Astrocyte of the cerebellum (primary cell): ENCODE measurements around the gene LUC7L3.

Experiments used
- DNase-seq: peaks from one replicate; pipeline ENCODE4 v3.0.0-alpha.2; 2011; ENCODE audit warnings: low read depth
- H3K4me3 ChIP-seq: 2 replicates; pipeline ENCODE4 v1.5.1; 2011; ENCODE audit warnings: mild to moderate bottlenecking, low read depth, low read length, moderate library complexity
- CTCF ChIP-seq: IDR thresholded peaks from 2 replicates; pipeline ENCODE4 v1.5.1; 2012; ENCODE audit warnings: low read length, low read depth, moderate library complexity, mild to moderate bottlenecking; ENCODE audit errors: missing control alignments
- in situ Hi-C: cut with HindIII; loops from 2 replicates; pipeline ENCODE4 v1.10.0; 2017; ENCODE audit warnings: low sequenced_read_pairs

LUC7L3 gene

DNA sequence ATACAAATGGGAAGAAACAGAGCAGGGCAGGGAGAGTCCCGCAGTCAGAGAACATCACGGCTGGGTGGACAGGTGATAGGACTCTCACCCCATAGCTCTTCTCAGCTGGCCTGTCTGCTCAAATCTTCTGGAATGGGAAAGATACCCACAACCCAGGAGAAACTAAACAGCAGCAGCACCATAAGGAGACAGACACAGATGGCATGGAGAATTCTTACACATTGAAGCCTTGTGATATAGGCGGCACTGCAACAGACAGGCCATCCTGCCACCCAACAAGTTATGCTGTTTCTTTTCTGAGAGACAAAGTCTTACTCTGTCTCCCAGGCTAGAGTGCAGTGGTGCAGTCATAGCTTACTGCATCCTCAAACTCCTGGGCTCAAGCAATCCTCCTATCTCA, 56.5 kb downstream of the LUC7L3 start:
- no peak for DNase-seq
- in situ Hi-C loops, result no loop called here

DNA sequence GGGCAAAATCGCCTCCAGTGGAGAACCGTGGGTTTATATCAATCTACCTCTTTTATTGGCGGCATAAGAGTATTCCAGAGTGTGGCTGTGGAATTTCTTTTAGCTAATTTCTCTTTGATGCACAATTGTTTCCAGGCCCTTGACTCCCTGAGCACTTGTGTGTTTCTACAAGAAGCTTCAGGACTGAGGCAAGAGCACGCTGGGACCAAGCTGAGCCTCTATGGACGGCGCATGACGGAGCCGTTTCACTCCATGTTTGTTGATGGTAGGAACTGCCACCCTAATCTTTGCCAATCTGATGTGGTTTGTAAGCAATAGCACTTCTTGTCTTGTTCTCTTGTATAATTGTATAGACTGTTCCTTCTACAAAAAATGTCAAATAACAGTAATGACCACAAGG, 59.1 kb downstream of the LUC7L3 start:
- DNase-seq, result no peak
- no peak overlapping the region for H3K4me3 ChIP-seq
- no peak for TF ChIP-seq CTCF
- in situ Hi-C loops, result no loop called here

More for the DNA sequence above, 56.5 kb downstream of the LUC7L3 start:
- H3K4me3 ChIP-seq, result no peak overlapping the region
- no peak for TF ChIP-seq CTCF

DNA sequence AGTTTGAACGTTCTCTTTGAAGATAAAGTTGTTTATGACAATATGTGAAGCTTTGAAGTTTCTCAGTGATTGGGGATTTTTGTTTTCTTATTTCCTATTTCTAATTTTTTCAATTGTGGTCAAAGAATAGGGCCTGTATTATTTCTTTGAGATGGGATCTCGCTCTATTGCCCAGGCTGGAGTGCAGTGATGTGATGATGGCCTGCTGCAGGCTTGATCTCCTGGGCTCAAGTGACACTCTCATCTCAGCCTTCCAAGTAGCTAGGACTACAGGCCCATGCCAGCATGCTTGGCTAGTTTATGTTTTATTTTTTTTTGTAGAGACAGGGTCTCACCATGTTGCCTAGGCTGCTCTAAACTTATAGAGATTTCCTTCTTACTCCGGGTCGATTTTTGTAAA, 59.6 kb downstream of the LUC7L3 start:
- H3K4me3 ChIP-seq, result no peak overlapping the region
- in situ Hi-C loops, result no loop called here
- no peak for TF ChIP-seq CTCF
- no peak for DNase-seq

DNA sequence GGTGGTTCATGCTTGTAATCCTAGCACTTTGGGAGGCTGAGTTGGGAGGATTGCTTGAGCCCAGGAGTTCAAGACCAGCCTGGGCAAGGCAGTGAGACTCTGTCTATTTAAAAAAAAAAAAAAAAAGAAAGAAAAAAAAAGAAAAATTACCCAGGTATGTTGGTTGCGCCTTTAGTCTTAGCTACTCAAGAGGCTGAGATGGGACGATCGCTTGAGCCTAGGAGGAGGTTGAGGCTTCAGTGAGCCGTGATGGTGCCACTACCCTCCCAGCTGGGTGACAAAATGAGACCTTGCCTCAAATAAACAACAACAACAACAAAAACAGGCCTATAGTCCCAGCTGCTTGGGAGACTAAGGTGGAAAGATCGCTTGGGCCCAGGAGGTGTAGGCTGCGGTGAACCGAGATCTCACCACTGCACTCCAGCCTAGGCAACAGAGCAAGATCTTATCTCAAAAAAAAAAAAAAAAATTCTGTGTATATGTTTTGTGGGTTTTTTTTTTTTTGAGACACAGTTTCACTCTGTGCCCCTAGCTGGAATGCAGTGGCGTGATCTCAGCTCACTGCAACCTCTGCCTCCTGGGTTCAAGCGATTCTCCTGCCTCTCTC, 60.4 kb downstream of the LUC7L3 start:
- in situ Hi-C loops, result loop anchor here (10.0 kb wide), 1 partner anchor 55 kb away; the partner anchor contains the start of gene WFIKKN2
- no peak for DNase-seq
- no peak for TF ChIP-seq CTCF
- no peak overlapping the region for H3K4me3 ChIP-seq

GRCh38 chr17:50781167-50781566, 61.8 kb downstream of the LUC7L3 start:
- in situ Hi-C loops, result loop anchor here (10.0 kb wide), 1 partner anchor 54 kb away; the partner anchor contains the start of gene WFIKKN2
- DNase-seq, result no peak
- TF ChIP-seq CTCF, result no peak
- no peak overlapping the region for H3K4me3 ChIP-seq

DNA sequence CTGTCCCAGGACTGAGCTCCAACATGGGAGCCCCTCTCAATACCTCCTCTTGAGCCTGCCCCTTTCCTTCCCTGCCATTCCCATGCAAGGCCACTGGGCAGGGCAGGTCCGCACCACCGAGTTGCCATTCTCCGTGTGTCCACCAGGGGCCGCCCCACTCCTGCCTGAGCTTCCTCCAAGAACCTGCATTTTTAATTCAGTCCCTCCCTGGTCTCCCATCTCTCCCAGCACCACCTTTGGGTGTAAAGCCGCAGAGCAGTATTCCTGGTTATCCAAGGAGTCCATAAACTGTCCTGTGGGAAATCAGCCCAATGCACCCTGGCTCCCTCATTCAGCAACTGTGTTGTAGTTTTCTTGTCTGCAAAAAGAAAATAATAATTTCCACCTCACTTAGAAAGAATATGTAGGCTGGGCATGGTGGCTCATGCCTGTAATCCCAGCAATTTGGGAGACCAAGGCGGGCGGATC, 63.8 kb downstream of the LUC7L3 start:
- in situ Hi-C loops, result loop anchor here (10.0 kb wide), 1 partner anchor 52 kb away; the partner anchor contains the start of gene WFIKKN2
- DNase-seq, result peak; percentile 76
- TF ChIP-seq CTCF, result peak; percentile 99
- H3K4me3 ChIP-seq, result no peak overlapping the region
